GM21576 (cell line): ENCODE measurements around the gene CLVS2.

Experiments used
- ATAC-seq: cut with Tn5 transposase; IDR thresholded peaks from one replicate; pipeline ENCODE4 v1.9.1; 2021; ENCODE audit warnings: mild to moderate bottlenecking, moderate library complexity; ENCODE audit not compliant: unreplicated experiment

Gene CLVS2, protein sequence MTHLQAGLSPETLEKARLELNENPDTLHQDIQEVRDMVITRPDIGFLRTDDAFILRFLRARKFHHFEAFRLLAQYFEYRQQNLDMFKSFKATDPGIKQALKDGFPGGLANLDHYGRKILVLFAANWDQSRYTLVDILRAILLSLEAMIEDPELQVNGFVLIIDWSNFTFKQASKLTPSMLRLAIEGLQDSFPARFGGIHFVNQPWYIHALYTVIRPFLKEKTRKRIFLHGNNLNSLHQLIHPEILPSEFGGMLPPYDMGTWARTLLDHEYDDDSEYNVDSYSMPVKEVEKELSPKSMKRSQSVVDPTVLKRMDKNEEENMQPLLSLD

DNA sequence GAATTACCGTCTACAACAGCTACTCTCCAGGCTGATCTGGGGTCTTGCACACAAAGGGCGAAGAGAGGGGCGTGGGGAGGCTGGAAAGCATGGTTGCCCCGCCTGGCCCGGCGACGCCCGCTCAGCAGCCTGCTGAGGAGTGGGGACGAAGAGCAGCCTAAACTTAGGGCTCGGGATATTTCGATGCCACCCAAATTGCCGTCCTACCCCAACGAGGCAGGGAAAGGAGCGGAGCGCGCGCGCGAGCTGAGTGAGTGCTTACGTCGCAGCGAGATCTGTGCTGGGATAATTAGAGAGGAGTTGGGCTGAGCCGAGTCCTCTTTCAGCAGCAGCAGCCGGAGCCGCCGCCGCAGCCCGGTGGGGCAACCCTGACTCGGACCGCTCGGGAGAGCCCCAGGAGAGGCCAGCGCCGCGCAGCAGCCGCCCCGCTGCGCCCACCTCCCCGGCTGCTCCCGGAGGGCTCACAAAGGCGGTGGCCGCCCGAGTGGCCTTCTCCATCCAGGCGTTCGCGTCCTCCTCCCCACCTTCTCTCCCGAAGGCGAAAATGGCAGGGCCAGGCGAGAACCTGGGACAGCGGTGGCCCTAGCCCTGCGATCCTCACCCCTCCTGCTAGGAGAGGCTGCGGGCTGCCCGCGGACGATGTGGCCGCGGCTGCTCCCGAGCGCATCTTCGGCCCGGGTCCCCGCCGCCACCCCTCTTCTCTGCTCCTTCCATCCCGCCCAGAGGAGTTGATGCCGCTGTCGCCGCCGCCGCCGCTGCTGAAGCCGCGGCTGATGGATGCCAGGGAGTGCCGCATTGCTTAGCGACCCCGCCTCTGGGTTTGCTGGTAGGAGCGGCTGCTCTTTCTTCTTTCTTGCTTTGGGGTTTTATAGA is at the start of gene CLVS2:
Gene CLVS2, plus strand, starts transcription at position 315 of the 873 bp plus-strand sequence. CDS start 1,543 bp downstream, outside the sequence.
- no peak for ATAC-seq

DNA sequence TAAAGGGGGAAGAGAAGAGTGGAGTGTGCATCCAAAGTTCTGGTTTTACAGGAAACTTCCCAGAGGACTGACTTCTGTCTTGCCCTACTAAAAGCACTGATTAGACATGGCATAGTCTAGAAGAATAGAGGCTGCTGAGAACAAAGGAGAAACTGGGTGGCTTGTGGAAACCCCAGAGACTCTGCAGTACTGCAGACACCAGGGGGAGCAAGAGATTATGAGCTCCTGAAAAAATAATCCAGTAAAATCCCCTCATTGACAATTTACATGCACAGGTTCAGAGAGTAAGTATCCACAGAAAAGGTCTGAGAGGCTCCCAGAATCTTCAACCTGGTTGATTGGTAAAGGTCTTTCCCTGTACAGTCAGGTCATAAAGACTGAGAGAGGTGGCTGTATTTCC is 48.7 kb upstream of the CLVS2 start:
- no peak for ATAC-seq

DNA sequence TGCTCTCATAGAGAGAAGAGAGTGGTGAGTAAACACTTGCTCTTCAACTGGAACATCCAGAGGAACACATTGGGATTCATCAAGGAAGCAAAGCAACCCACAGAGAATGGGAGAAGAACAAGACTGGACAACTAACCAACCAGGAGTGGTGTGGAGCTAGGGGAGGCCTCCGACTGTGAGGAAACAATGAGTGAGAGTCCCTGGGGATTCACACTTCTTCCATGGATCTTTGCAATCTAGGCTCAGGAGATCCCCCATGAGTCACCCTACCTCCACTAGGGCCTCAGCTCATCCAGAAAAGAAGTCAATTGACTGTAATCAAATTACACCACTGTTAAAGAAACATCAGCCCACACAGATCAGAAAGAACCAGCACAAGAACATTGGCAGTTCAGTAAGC is 42.3 kb upstream of the CLVS2 start:
- ATAC-seq, result no peak

DNA sequence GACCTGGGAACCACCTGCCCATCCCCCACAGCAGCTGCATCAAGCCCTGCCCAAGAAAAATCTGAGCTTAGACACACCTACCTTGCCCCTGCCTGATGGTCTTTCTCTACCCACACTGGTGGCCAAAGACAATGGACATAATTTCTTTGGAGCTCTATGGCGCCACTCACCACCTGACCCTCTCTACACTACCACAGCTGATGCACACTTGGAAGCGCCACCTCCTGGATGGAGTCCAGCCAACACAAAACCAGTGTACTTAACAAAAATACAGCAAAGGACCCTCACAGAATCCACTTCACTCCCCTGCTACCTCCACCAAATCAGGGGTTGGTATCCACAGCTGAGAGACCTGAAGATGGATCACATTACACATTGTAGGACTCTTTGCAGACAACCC is 39.7 kb upstream of the CLVS2 start:
- no peak for ATAC-seq

DNA sequence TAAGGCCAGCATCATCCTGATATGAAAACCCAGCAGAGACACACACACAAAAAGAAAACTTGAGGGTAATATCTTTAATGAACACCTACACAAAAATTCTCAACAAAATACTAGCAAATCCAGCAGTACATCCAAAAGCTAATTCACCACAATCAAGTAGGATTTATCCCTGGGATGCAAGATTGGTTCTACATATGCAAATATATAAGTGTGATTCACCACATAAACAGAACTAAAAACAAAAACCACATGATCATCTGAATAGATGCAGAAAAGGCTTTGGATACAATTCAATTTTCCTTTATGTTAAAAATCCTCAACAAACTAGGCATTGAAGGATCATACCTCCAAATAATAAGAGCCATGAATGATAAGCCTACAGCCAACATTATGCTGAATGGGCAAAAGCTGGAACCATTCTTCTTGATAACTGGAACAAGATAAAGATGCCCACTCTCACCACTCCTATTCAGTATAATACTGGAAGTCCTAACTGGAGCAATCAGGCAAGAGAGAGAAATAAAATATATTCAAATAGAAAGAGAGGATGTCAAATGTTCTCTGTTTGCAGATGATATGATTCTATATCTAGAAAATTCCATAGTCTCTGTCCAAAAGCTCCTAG is 33.9 kb upstream of the CLVS2 start:
- ATAC-seq, result no peak

DNA sequence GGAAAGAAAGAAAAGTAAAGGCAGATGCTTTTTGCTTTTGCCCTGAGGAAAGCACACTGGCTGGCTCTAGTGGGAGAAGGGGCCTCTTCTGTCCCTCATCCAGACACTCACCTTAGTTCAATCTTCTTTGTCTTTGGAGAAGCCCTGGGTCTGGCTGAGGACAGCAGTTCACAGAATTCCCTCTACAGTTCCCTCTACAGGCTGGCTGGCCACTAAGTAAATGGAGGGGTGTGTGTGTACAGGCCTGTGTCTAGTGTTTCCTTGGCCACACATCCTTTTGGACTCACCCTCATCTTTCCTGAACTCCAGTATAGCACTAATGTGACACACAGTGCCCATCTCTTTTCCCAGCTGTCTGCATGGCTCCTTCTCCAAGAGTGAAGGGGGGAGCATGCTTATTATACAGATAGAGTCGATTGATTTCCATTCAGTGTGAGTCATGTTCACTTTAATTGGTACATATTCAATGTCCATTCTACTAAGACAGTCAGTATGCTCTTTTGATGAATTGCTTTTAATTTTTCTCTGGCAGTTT is 26.0 kb upstream of the CLVS2 start:
- ATAC-seq, result no peak

DNA sequence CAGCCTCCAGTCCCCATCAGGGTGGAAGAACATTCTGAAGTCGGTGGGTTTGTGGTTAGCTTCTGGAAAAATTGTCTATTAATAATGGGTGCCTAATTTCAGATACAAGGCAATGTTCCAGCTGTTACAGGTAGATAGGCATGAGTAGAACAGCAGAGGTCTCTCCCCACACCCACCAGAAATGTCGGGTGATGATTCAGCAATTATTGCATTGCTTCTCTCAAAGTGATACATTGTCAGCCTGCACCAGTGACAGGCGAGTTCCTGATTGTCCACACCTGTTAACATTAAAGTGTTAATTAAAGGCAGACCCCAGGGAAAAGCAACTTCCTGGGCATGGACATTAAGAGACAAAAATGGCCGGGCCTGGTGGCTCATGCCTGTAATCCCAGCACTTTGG is 18.9 kb upstream of the CLVS2 start:
- ATAC-seq, result no peak

DNA sequence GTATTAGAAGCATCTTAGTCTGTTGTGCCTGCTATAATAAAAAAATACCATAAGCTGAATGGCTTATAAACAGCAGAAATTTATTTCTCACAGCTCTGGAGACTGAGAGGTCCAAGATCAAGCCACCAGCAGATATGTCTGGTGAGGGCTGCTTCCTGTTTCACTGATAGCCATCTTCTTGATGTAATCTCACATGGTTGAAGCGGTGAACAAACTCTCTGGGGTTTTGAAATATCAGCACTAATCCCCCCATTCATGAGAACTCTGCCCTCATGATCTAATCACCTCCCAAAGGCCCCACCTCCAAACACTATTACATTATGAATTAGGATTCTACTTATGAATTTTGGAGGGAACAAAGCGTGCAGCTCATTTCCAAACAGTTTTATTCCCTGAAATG is 11.6 kb upstream of the CLVS2 start:
- ATAC-seq, result no peak

DNA sequence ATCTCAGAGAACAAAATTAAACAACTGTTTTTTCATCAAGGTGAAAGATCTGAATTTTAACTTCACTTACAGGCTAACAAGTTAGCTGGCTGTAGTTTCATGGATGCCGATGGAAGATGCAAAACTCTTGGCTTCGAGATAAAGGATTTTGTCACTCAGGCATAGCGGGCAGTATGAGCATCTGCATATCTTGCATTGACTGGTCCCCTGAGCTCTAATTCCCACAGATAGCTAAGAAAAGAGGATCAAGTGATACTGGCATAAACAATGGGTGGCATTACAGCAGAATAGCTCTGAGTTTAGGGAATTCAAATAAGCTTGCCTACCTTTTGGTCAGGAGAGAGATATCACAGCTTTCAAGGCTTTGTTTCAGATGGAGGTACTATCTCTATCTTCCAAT is 1.8 kb upstream of the CLVS2 start:
- ATAC-seq, result no peak

DNA sequence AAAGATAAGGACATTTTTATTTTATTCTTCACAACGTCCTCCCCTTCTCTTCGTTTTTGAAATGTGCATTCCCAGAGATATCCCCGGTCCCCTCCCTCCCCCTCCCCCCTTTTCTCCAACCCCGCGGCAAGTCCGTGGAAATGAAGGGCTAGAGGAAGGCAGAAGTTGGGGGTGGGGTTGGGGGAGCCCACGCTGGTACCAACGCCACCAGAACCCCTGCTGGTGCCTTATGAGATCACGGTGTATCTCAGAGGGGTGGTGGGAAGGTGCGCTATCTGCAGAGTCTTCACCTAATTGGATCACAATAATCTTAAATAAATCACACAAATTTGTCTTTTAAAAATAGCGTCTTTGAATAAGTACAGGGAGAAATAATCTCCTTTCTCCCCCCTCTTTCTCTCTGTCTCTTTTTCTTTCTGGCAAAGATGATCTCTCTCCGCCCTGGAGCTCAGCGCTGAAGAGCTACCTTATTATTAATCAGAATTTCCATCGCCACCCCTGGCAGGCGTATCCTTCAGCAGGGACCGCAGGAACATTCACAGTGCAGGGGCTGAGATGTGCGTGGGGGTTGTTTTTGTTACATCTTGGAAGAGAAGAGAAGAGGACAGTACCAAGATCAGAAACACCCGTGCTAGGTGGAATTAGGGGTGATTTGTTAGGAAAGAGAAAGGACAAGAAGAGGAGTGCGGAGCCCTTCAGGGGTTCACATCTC is 915 bp downstream of the CLVS2 start:
- no peak for ATAC-seq

DNA sequence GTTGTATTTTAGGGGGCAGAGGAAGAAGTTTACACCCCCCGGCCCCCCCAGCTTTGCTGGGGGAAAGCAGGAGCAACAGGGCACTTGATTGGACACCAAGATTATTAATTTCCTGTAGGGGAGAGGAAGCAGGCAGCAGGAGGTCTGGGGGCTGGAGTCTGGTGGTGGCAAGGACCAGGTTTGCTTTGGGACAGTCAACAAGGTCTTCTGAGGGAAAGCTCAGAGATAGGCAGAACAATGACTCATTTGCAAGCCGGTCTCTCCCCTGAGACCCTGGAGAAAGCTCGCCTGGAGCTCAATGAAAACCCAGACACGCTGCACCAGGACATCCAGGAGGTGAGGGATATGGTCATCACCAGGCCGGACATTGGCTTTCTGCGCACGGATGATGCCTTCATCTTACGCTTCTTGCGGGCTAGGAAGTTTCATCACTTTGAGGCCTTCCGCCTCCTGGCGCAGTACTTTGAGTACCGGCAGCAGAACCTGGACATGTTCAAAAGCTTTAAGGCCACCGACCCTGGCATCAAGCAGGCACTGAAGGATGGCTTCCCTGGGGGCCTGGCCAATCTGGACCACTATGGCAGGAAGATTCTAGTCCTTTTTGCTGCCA is 1.6 kb downstream of the CLVS2 start:
- no peak for ATAC-seq

DNA sequence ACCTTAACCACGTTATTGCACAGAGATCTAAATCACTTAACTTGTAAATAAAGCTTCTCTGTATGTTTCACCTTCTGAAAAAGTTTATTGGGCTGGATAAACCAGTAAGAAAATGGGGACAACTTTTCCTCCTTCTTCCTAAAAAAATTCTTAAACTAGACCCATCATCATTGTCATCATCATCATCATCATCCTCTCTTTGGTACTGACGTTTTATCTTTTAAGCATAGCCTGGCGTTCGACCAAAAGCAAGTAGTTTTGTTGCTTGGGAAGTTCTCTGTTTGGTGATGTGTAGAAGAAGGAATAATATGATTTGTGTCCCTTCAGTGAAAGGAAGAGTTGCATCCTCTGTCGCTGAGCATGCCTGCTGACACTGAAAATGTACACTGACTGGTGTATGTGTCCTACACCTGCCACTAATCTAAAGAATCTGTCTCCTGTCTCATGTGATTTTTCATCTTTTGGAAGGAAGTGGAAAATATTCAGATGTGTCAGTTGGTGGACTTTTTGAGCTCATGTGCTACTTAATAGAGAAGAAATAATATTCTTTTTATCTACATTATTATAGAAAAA is 2.5 kb downstream of the CLVS2 start:
- ATAC-seq, result no peak

DNA sequence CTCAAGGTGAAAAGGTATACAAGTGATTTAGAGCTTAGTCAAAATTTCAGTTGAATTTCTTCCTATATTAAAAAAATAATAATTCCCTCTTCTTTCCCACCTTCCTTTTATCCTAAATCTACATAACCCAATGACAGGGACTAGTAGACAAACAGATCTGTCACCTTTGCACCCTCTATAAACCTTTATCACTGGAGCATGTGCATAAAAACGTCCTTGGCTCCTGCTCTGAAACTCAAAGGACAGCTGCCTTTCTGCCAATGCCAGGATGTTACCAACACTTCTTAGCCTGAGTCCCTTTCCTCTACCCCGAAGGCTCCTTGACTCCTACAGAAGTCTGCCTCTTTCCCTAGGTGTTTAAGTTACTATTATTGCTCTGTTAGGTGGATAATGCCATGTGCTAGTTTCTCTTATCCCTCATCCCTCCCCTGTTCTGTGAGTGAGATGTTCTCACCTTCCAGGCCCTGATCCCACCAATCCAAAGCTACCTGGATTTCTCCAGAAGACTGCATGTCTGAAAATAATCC is 4.3 kb downstream of the CLVS2 start:
- ATAC-seq, result no peak

DNA sequence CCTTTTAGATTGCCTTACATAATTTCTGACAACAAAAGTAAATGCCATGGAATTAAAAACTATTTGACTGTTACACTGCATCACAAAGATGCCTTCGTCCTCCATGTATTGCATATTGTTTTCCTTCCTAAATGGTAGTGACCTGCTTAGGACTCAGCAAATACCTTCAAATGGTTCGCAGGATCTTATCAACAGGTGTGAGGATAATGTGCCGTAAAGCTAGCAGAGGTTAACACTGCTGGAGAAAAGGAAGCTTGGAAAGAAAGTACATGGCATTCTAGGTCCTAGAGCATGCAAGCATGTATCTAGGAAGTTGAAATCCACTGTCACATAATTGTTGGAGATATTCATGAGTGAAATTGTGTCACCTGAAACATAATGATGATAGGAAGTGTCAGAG is 5.5 kb downstream of the CLVS2 start:
- no peak for ATAC-seq

DNA sequence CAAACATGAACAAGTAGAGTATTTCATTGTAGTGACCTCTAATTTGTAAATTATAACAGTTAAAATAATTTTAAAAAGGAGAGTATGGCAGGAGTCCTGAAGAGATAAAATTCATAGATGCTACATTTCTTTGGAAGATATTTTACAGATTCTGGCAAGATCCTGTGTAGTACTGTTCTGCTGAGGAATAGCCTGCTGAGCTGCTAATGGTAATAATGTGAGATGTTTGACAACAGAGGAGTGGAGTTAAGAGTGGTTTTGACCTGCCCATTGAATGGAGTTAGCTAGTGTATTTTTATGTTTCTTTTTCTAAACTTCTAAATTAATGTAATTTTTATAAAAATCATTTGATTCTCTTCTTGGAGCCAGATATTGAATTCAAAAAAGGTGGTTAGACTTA is 11.8 kb downstream of the CLVS2 start:
- ATAC-seq, result no peak

DNA sequence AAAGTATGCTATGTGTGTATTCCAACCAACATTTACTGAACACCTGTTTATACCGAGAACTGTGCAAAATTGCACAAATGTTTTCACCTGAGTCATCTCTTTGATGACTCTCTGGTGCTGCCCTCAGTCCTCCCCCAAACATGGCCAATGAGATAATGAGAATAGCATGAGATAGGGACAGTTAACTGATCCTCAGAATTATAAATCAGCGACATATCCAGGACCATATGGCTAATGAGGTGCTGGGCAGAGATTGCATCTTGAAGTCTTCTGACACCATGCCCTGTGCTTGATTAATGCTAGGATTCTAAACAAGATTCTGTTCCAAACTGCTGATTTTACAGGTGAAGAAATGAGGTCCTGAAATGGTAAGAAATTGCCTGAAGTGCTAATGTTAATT is 13.0 kb downstream of the CLVS2 start:
- ATAC-seq, result no peak

DNA sequence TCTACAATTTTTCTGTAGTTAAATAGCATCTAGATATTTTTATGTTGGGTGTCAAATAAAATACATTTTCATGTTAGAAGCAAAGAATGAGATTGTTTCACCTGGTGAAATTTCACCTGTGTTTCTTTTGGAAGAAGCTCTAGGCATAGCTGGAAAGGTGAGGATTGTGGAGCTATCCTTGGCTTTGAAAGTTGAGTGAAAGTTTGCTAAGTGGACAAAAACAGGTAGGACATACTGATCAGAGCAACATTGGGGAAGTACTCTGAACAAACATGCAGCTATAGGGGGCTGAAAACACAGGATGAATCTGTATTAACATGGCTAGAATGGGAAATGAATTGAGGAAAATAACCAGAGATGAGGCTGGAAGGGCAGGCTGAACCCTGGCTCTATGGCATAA is 18.8 kb downstream of the CLVS2 start:
- ATAC-seq, result no peak

DNA sequence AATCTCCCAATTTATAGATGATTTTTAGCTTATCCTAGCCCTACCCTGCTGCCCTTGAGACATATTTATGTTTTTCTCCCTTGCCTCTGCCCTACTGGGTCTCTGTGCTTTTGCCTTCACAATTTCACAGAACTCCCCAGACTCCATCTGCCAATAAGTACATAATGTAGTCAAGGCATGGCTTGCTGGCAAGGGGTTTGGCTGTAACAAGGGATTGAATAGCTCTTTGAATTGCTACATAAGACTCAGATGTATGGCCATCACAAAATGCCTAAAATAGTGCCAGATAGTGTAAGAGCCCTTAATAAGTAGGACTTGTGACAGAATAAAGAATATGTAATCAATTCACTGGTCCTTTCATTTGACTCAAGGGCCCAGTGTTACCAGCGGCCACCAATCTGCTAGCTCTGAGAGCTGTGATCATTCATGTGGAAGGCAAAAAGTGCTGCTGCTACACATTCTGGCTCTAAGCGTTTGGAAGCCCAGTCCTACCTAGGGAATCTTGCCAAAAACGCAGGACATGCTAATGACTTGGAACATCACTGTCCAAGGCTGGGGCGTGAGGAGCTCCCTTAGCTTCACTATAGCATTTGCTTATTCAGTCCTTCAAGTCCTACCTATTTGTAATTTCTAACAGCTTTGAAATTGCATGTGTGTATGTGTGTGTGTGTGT is 20.5 kb downstream of the CLVS2 start:
- ATAC-seq, result no peak

DNA sequence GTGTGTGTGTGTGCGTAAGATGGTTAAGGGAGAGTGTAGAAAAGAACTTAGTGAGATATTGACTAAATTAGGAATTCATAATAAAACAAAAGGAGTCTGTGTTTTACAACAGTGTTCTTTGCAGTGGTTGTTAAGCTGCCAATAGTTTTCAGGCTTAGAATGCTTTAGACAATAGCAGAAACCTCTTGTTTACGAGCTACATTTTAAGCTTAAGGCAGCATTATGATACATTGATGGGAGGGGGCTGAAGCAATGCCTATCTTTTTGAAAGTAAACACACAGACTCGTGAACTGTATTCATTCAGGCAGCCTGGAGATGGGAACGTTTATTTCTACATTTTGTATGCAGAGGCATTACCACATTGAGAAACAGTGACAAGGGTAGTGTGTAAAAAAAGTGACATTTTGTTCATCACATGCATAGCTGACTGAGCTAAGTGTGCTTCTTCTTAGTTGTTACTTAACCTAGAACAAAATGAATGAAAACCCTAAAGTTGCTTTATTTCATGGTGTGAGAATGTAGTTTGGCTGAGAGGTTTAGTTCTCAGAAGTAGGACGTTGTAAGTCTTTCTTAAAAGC is 21.2 kb downstream of the CLVS2 start:
- no peak for ATAC-seq
